ENCODE measurements around the gene ALDH1L1. TPM values are rescaled to one million over a fixed set of nuclear protein-coding genes. Genes with fewer than 3 reads are reported as not detected.

ALDH1L1 gene
- polyA plus RNA-seq, 4 donors: 33.1 to 49.0 (median 42.8) TPM

GRCh38 chr3:126060613-126061145 is 119.7 kb downstream of the ALDH1L1 start:
- no peak for DNase-seq (ENCODE audit: low read depth in 4 of 4, low spot score in 2 of 4)

- DNase-seq (ENCODE audit: low read depth in 4 of 4, low spot score in 2 of 4): no peak
Measured at GRCh38 chr3:126058666-126059065, 121.7 kb downstream of the ALDH1L1 start.

GRCh38 chr3:126057936-126058335 is 122.5 kb downstream of the ALDH1L1 start:
- no peak for DNase-seq (ENCODE audit: low read depth in 4 of 4, low spot score in 2 of 4)

DNA sequence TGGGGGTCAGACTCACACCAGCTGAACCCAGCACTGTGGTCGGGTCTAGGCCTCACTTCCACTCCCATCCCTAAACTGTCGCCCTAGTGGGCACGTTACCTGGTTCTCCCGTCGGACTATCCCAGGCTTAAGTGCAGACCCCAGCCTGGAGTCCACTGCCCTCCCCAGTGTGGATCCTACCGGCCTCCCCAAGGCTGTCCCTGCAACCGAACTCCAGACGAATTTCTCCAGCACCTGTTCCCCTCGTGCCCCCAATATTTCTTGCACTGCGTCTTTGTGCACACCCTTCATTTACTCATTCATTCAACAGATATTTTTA is 122.9 kb downstream of the ALDH1L1 start:
- no peak for DNase-seq (ENCODE audit: low read depth in 4 of 4, low spot score in 2 of 4)

DNA sequence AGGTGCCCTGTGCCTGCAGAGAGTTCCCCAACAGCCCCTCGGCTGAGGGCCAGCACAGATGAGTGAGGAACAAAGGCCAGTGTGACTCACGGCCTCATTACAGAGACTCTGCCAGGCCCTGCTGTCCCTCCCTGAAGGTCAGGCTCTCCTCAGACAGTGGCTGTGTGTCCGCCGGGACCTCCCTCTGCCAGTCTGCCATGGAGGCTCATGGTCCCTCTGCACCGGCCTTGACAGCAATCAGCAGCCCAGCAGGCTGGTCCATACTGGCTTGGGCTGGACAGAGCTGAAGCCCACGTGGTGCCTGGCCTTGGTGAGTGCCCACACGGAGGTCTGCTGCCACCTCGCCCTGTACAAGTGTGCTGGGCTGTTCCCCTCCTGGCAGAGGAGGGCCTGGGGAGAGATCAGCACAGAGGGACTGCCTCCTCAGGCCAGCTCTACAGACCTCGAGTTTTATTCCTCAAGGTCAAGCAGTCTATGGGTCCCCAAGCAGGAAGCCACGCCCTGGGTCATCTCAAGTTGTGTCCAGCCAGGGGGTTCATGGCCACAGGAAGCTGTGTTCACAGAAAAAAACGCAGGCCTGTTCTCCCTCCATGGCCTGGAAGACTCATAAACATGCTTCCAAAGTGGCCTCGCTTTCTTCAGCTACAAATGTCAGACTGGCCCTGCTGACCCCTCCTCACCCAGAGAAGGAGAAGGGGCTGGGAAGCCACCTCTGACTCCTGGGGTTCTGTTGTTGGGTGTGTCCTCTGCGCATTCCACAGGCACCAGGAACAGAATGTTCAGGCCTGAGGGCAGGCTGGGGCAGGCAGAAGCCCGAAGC is 123.5 kb downstream of the ALDH1L1 start:
- DNase-seq (ENCODE audit: low read depth in 4 of 4, low spot score in 2 of 4): no peak

DNA sequence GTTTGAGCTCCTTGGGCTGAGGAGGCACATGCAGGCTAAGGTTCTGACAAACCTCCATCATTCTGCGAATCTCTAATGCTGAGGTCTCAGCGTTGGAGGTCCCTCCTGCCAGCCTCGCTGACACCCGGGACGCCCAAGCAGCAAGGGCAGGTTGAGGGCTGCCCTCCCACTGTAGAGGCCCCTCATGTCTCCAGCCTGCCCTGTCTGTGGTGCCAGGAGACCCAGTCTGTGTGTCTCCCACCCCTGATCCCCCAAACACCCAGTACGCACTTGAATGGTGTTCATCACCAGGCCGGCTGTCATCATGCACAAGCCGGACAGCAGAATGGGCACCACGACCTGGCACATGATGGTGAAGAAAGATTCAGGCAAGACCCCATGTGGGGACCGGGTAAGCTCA is 124.3 kb downstream of the ALDH1L1 start:
- no peak for DNase-seq (ENCODE audit: low read depth in 4 of 4, low spot score in 2 of 4)

GRCh38 chr3:126054870-126055269 is 125.5 kb downstream of the ALDH1L1 start:
- no peak for DNase-seq (ENCODE audit: low read depth in 4 of 4, low spot score in 2 of 4)

- DNase-seq (ENCODE audit: low read depth in 4 of 4, low spot score in 2 of 4): no peak
Measured at GRCh38 chr3:126053949-126054569, 126.3 kb downstream of the ALDH1L1 start.

Other genes with a start within 250 kb of the ALDH1L1 start
- 1 to 10 TPM in 2 of 4 donors, under 1 TPM in 1, not detected in 1; 0.24 to 1.2 (median 1.1) TPM for gene ROPN1B, start 211.4 kb downstream of the ALDH1L1 start, polyA plus RNA-seq (ENCODE audit: insufficient read length in 4 of 4)
- gene SLC41A3, start 96.5 kb downstream of the ALDH1L1 start, polyA plus RNA-seq (ENCODE audit: insufficient read length in 4 of 4): 10 to 100 TPM; 64.6 to 95.5 (median 79.9) TPM
- gene KLF15, start 176.8 kb upstream of the ALDH1L1 start, polyA plus RNA-seq (ENCODE audit: insufficient read length in 4 of 4): 10 to 100 TPM in 3 of 4 donors, 1 to 10 TPM in 1; 8.8 to 16.8 (median 14.1) TPM
- gene CFAP100, start 214.3 kb upstream of the ALDH1L1 start, polyA plus RNA-seq (ENCODE audit: insufficient read length in 4 of 4): 1 to 10 TPM in 2 of 4 donors, under 1 TPM in 2; 0.40 to 3.0 (median 1.7) TPM

All from left renal cortex interstitium (tissue), 4 donors.